HG02870 (cell line): ENCODE measurements around the gene TAF10.

Source experiments
- ATAC-seq: cut with Tn5 transposase; IDR thresholded peaks from one replicate; pipeline ENCODE4 v1.9.1; 2021; ENCODE audit warnings: mild to moderate bottlenecking, moderate library complexity; ENCODE audit not compliant: unreplicated experiment

Gene TAF10

DNA sequence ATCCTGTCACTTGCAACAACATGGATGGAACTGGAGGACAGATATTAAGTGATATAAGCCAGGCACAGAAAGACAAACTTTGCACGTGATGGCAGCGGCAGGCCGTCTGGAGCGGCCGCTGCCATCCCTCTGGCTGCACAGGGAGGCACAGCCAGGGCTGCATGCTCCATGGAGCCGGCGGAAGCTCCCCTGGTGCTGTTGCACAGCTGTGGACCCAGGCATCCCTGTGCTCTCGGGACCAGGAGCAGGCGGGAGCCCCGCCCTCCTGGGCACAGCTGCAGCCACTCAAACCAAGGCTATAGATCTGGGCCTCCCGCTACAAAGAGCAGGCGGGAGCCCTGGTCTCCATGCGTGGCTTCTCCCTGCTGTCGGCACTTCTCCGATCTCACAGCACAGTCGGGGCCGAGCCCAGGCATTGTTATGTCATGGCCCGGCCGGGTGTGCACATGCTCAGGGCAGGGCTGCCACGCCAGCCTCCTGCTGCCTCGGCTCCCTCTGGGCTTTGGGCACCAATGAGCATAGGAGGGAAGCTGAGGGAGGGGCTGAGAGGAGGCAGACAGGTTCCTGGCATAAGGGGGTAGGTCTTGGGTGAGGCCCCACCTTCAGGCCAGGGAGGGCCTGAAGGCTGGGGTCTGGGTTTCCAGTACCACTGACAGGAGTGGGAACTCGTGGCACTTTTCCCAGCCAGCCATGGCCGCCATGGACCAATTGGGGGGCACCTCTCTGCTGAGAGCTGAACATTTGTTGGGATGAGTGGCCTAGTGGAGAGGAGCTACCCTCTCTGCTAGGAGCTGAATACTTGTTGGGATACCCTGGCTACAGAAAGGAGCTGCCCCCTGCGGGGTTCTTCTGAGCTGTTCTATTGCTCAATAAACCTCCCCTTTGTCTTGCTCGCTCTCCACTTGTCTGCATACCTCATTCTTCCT lies 25.3 kb downstream of the TAF10 start:
- no peak for ATAC-seq

DNA sequence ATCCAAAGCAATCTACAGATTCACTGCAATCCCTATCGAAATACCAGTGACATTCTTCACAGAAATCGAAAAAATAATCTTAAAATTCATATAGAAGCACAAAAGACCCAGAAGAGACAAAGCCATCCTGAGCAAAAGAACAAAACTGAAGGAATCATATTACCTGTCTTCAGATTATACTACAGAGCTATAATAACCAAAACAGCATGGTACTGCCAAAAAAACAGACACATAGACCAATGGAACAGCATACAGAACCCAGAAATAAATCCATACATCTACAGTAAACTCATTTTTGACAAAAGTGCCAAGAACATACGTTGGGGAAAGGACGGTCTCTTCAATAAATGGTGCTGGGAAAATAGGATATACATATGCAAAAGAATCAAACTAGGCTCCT lies 27.5 kb downstream of the TAF10 start:
- ATAC-seq, result no peak

DNA sequence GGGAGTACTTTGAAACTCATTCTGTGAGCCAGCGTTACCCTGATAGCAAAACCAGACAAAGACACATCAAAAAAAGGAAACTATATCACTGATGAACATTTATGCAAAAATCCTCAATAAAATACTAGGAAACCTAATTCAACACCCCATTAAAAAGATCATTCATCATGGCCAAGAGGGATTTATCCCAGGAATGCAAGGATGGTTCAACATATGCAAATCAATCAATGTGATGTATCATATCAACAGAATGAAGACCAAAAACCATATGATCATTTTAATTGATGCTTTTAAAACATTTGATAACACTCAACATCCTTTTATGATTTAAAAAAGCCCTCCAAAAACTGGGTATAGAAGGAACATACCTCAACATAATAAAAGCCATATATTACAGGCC lies 28.4 kb downstream of the TAF10 start:
- no peak for ATAC-seq

DNA sequence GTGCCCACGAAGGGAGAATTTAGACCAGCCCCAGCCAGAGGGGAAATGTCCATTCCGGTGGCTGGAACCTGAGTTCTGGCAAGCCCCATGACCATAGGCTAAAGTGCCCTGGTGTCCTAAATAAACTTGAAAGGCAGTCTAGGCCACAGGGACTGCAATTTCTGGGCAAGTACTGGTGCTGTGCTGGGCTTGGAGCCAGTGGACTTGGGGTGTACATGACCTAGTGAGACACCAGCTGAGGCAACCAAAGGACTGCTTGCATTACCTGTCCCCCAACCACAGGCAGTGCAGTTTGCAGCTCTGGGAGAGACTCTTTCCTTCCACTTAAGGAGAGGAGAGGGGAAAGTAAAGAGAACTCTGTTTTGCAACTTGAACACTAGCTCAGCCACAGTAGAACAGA lies 32.3 kb downstream of the TAF10 start:
- no peak for ATAC-seq

GRCh38 chr11:6578134-6578533 lies 33.9 kb downstream of the TAF10 start:
- no peak for ATAC-seq

DNA sequence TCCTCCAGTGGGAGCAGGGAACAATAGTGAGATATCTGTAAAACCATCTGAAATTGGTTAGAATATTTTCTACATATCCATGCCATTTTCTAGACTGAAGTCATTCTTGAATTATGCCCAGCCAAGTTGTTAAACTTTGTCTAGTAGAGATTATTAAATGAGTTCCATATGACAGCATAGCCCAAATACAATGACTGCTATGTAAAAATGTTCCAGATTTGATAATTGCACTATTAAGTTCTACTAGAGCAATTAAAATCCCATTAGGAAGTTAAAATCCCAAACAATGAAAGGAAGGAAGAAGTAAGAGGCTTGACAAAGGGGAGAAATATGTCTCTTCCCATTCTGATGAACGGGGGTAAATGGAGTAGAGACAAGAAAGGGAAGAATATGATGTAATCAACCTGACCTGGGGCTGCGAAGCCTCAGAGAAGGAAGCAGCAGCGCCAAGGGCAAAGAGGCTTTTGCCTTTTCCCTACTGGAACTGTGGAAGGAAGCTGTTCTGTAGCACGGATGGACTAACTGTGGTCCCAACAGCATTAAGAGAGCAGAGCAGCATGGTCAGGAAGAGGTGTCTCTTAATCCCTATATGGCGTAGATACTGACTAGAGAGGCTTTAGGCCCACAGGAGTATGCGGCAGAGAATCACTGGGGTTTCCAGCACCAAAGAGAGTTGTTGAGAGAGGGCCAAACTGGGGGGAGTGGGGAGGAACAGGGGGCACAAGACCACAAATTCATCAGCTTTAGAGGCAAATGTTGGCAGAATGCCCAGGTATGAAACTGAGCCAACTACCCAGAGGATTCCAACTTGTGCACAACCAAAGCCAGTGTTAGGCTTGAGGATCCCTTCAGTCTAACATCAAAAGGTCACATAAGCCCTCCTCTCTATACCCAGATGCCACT lies 35.3 kb downstream of the TAF10 start:
- ATAC-seq, result no peak

GRCh38 chr11:6574816-6575715 lies 37.0 kb downstream of the TAF10 start:
- no peak for ATAC-seq

DNA sequence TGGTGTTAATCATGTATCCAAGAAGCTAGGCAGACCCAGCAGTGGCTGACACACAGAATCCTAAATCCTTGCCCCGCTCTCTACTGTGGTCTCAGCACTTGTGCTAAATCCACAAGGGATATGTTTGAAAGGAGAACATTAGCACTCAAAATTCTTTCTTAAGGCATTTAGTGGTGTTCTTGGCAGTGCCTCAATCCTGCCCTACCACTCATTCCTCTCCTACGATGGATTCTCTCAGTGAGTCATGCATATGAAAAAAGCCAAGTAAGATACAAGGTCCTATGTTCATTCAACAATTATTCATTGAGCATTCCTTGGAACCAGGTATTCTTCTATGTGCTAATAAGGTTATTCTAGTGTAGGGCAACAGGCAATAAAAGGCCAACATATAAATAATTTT lies 39.8 kb downstream of the TAF10 start:
- ATAC-seq, result no peak

DNA sequence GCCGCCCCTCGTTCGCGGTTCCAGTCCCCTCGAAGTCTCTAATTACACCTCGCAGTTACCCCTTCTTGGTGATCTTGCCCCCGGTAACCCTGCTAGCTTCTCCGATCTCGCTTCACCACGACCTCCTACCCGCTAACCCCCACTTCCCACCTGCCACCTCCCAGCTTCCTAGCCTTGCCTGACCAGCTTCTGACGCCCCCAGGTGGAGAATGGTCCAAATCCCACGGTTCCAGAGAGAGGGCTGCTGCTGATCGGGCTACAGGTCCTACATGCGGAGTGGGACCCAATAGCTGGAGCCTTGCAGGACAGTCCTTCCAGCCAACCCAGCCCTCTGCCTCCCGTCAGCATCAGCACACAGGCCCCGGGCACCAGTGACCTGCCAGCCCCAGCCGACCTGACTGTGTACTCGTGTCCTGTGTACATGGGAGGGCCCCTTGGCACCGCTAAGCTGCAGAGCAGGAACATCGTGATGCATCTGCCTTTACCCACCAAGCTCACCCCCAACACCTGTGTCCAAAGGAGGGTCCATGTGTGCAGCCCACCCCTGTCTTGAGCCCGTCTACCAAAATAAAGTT lies 40.5 kb downstream of the TAF10 start:
- no peak for ATAC-seq

DNA sequence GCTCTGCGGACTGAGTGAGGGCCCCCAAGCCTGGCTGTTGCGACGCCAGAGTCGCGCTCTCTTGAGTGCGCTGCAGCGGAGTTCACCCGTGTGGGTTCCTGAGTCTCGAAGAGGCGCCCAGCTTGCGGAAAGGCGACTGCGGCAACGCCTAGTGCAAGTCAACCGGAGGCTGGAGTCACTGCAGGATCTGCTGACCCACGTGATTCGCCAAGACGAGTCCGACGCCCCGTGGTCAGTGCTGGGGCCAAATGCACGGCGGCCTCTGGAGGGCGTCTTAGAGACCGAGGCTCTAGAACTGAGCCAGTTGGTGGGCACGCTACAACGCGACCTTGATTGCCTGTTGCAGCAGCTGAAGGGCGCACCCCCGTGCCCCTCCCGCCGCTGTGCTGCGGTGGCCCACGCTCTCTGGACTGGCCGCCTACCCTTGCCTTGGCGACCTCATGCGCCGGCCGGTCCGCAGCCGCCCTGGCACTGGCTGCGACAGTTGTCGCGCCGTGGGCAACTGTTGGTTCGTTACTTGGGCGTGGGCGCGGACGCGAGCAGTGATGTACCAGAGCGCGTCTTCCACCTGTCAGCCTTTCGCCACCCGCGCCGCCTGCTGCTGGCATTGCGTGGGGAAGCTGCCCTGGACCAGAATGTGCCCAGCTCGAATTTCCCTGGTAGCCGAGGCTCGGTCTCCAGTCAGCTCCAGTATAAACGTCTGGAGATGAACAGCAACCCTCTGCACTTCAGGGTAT lies 41.2 kb downstream of the TAF10 start:
- no peak for ATAC-seq

DNA sequence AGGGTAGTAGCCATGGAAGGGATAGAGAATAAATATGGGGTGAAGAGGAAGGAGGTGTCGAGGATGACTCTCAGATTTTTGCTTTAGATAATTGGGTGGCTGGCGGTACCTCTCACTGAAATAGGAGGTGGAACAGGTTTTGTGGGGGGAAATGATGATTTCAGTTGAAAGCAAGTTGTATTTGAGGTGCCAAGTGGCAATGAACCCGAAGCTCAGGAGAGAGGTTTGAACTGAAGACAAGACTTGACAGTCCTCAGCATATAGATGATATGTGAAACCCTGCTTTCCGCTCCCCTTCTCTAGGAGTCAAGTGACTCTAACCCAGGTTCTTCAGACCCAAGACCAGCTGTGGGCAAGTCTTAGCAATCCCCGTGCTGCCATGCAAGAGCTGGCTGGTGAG lies 42.3 kb downstream of the TAF10 start:
- no peak for ATAC-seq

- no peak for ATAC-seq
These were observed 43.7 kb downstream of the TAF10 start for GRCh38 chr11:6568191-6568918.

DNA sequence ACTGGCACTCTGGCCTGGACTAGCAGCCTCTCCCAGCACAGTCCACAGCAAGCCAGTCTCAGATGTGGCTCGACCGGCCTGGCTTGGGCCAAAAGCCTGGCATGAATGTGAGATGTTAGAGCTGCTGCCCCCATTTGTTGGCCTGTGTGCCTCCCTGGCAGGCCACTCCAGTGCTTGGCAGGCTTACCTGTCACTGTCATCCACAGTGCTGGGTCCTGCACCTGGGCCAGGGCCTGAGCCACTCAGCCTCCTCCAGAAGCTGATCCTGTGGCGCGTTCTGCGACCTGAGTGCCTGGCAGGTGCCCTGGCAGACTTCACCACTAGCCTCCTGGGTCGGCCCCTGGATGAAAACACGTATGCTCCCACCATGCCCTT lies 44.7 kb downstream of the TAF10 start:
- no peak for ATAC-seq

DNA sequence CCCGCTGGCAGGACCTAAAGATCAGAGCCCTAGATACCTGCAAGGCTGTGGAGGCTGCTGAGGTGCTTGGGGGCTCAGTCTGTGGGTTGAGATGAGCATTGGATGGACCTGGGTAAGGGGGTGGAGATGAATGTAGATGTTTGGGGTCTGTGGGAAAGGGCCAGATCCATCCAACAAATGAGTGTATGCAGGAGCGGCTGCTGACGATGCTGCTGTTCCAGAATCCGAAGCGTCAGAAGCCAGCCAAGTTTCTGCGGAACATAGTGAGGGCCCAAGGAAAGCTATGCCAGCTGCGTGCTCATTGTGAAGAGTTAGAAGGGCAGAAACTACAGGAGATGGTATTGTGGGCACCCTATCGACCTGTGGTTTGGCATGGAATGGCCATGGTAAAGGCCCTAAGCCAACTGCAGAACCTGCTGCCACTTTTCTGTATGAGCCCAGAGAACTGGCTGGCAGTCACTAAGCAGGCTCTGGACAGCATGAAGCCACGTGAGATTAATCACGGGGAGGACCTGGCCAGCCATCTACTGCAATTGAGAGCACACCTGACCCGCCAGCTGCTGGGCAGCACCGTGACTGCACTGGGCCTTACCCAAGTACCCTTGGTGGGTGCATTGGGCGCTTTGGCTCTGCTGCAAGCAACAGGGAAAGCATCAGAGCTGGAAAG lies 45.2 kb downstream of the TAF10 start:
- no peak for ATAC-seq

DNA sequence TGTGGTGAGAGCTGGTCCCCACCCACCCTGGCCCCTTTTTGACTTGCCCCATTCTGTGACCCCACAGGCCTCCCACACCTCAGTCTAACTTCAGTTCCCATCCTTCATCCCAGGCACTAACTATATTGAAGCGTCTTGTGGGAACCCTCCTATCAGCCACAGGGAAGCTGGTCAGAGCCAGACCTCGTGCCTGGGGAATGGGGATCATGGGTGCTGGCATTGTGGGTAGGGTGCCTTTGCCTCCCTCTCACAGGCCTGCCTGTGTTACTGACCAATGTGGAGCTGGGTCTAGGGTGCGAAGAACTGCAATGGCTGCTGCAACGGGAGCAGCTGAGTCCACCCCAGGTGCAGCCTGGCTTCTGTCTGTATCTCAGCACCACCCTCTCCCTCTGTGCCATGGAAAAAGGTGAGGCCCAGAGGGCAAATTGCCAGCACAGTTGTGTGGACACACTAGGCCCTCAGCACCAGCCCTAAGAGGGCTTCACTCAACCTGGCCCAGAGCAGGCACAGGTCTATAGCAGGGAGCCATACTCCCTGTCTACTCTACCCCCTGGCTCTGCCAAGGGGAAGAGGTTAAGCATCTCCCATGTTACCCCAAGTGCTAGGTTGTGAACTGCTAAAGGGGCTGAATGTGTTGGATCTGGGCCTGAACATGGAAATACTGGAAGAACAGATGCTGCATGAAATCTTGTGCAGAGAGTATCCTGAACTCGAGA lies 45.9 kb downstream of the TAF10 start:
- no peak for ATAC-seq

GRCh38 chr11:6565325-6565724 lies 46.7 kb downstream of the TAF10 start:
- ATAC-seq, result no peak

DNA sequence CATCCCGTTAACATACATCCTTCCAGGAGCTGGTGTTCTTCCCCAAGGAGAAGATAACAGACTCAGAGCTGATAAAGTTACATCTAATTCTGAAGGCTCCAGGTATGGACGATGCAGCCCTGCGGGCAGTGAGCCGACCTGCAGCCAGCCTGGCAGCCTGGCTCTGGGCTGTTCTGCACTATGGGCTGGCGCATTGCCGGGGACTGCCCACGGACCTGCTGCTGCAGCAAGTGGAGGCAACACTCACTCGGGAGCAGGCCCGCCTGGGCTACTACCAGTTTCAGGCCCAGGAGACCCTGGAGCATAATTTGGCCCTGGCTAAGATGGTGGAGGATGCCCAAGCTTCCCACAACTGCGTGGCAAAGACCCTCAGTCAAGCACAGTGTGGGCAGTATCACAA lies 48.3 kb downstream of the TAF10 start:
- no peak for ATAC-seq

GRCh38 chr11:6563121-6563619 lies 48.8 kb downstream of the TAF10 start:
- ATAC-seq, result no peak
